GM21528 (cell line): ENCODE data around the gene PI4K2B.
"Not testable (repeated sequence)": the region's sequence is repeated elsewhere in the genome, so short reads cannot be mapped to it uniquely, and the experiment has no call there.

Source experiments
- ATAC-seq: cut with Tn5 transposase; IDR thresholded peaks from one replicate; pipeline ENCODE4 v1.9.1; 2021; ENCODE audit warnings: mild to moderate bottlenecking, moderate library complexity; ENCODE audit not compliant: unreplicated experiment, low FRiP score

PI4K2B gene

DNA sequence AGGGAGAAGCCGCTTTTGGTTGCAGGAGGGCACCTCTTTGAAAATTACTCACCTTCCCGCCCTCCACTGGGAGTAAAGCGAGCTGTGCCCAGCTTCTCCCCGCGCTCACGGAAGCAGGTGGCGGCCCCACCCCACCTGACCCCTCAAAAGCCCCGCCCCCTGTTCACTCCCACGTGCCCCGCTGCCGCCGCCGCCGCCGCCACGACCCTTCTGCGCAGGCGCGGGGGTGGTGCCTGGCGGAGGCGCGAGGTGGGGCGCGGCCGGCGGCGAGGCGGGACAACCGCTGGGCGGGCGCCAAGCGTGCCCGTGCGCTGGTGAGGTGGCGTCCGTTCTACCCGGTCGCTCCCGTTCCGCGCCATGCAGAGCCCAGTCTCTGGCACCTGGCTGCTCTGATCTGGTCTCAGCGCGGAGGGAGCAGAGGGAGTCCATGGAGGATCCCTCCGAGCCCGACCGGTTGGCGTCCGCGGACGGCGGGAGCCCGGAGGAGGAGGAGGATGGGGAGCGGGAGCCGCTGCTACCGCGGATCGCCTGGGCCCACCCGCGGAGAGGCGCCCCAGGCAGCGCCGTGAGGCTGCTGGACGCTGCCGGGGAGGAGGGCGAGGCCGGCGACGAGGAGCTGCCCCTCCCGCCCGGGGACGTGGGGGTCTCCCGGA, at the start of gene PI4K2B:
PI4K2B (plus strand) TSS at position 297 of the 653 bp plus-strand sequence; CDS start at position 428, 131 bp downstream.
- peak; percentile 76 for ATAC-seq

GRCh38 chr4:25184056-25184455, 49.8 kb upstream of the PI4K2B start:
- no peak for ATAC-seq

- ATAC-seq: no peak
These were observed 43.4 kb upstream of the PI4K2B start for GRCh38 chr4:25190407-25190806.

- no peak for ATAC-seq
These were observed 35.1 kb upstream of the PI4K2B start for GRCh38 chr4:25198713-25199112.

GRCh38 chr4:25207997-25208396, 25.8 kb upstream of the PI4K2B start:
- no peak for ATAC-seq

DNA sequence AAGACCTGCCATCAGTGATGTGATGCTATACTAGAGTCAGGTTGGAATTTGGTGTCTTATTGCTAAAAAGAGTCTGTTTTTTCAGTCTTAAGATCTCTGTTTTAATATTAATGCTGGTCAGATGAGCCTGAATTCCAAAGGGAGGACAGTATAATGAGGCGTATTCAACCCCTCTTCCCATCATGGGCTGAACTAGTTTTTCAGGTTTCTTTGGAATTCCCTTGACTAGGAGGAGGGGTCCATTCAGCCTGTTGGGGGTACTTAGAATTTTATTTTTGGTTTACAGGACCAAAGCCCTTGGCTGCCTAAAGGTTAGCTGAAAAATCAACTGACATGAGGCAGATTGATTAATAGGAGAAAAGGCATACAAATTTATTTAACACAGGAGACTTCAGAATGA, 24.1 kb upstream of the PI4K2B start:
- ATAC-seq: no peak

- no peak for ATAC-seq
These were observed 22.1 kb upstream of the PI4K2B start for GRCh38 chr4:25211721-25212120.

- no peak for ATAC-seq
These were observed 21.0 kb upstream of the PI4K2B start for GRCh38 chr4:25212822-25213221.

DNA sequence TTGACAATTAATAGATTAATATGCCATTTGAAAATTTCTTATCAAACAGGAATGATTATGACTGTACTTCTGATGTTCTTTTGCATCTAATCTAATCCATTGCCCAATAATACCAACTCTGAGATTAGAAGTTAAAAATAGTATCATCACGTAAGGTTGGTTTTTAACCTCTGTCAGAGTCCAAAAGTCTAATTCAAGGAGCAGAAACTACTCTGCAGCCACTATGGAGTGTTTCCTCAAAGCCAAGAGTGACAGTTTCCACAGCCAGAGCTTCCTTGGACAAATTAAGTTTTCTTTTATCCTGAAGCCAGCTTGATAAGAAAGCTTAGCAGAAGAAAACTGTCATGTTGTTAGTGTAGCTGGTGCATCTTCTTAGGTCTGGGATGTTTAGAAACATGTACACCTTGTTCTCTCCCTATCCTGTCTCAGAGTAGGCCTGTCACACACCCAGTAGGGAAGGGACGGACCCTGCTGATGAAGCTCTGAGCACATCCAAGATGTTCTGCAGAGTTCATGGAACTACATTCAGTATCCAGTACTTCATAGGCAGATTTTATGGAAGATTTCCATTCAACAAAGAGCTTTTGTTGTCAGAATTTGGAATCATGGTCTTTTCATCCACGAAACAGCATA, 20.4 kb upstream of the PI4K2B start:
- no peak for ATAC-seq

DNA sequence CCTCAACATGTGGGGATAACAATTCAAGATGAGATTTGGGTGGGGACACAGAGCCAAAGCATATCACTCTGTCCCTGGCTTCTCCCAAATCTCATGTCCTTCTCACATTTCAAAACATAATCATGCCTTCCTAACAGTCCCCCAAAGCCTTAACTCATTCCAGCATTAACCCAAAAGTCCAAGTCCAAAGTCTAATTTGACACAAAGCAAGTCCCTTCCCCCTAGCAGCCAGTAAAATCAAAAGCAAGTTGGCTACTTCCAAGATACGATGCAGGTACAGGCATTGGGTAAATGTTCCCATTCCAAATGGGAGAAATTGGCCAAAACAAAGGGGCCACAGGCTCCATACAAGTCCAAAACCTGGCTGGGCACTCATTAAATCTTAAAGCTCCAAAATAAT, 19.1 kb upstream of the PI4K2B start:
- ATAC-seq: not testable (repeated sequence)

- ATAC-seq: no peak
These were observed 18.3 kb upstream of the PI4K2B start for GRCh38 chr4:25215511-25215910.

DNA sequence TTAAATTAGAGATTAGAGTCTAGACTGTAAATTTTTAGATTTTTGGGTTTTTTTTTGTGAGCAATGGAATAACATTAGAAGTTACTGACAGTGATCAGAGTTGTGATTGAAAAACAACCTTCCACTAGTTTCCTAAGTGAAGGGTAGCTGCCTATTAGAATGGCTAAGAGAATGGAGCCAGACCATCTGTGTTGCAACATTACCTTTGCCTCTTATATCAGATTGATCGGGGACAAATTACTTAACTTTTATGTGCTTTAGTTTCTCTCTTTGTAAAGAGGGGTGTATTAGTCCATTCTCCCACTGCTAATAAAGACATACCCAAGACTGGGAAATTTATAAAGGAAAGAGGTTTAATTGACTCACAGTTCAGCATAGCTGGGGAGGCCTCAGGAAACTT, 12.5 kb upstream of the PI4K2B start:
- ATAC-seq: no peak

DNA sequence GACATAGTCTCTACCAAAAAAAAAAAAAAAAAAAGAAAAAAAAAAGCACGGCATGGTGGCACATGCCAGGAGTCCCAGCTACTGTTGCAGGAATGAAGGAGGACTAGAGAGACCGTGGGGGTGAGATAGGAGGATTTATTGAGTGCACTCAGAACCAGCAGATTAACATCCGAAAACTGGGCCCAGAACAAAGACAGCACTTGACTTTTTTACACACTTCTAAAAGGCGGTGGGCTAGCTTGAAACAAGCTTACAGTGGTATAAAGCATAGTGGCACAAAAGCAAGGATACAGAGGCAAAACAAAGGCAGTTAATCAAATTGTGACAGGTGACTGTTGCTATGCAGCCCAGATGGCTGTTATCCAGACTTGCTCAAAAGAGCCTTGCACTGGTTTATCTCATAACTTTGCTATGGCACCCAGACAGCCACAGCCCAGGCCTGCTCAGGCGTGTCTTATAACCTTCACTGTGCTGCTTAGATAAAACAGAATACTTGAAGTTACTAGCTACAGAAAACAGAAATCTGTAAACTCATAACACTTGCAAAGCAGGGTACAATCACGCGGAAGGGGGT, 9.9 kb upstream of the PI4K2B start:
- no peak for ATAC-seq

GRCh38 chr4:25229804-25230203, 4.0 kb upstream of the PI4K2B start:
- no peak for ATAC-seq

DNA sequence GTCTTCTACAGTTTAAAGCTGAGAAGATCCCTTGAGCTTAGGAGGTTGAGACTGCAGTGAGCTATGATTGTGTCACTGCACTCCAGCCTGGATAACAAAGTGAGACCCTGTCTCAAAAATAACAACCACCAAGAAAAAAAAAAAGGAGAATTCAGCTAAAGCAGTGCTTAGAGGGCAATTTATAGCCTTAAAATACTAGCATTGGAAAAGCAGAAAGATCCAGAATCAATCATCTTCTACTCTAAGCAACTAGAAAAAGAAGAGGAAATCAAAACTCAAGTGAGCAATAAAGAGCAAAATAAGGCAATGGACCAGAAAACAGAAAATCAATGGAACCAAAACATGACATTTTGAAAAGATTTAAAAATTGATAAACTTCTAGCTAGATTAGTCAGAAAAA, 639 bp upstream of the PI4K2B start:
- ATAC-seq: no peak

DNA sequence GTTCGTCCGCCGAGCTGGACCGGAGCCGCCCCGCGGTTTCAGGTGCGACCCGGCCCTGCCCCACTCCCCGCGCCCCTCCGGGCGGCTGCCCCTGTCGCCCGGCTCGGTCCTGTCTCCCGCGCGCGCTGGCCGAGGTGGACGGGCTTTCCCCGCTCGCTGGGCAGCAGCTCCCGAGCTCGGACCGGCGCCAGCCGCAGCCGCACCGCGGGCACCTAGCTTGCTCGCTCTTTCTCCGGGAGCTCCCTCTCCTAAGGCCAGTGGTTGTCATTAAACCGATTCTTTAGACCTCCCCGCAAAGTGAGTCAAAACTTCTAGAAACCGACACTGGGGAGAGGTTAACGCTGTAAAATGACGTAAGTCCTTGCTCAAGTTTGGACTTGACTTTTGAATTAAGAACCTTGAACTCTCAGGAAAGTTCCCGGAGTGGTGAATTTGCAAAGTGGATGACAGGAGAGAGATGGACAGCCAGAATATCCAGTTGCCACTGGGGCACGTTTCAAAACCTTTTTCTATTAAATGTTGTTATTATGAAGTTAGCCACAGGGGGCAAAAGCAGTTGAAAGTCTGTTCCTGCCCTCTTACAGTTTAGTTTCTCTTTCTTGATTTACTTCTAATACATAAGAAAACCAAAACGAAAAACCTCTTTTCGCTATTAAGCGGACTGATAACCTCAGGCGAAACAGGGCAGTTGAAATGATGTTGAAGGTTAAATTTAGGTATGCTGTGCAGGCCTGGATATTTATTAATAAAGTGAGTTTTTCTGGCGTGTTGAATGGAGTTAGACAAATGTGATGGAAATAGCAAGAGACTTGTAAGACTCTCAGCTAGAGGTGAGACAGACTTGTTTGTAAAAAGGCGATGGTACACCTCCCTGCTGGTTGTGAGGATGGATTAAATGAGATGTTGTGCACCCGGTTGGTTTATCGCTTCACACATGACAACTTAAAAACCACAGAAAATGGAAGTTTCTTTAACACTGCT, 847 bp downstream of the PI4K2B start:
- peak; percentile 73 for ATAC-seq

DNA sequence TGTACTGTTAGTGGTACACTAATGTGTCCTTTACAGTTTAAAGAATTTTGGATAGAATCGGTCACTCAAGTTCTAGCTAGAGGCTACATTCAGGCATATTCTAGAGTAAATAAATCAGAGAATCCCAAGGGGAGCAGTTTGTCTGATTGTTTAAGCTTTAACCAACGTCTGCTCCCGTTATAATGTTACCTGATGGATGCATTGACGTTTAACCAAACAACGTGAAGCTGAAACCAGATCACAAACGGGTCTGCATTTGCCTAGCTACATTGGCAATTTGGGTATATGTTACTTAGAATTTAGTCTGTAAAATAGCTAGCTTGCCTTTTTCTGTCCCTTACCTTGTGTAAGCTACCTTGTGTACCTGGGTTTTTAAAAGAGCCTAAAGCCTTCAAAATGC, 1.6 kb downstream of the PI4K2B start:
- no peak for ATAC-seq

GRCh38 chr4:25236030-25236429, 2.2 kb downstream of the PI4K2B start:
- ATAC-seq: not testable (repeated sequence)

- ATAC-seq: no peak
These were observed 3.1 kb downstream of the PI4K2B start for GRCh38 chr4:25236971-25237370.

- ATAC-seq: no peak
These were observed 4.2 kb downstream of the PI4K2B start for GRCh38 chr4:25238052-25238451.

DNA sequence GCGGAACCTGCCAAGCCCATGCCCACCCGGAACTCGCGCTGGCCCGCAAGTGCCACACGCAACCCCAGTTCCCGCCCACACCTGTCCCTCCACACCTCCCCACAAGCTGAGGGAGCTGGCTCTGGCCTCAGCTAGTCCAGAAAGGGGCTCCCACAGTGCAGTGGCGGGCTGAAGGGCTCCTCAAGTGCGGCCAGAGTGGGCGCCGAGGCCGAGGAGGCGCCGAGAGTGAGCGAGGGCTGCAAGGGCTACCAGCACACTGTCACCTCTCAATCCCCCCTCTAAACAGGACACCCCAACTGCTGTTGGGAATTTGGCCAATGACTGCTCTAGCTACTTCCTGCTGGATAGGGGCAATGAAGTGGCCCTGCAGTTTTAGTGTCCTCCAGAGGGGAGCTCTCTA, 5.7 kb downstream of the PI4K2B start:
- not testable (repeated sequence) for ATAC-seq
